Stimulated activated CD8-positive, alpha-beta memory T cell treated with anti-CD3 and anti-CD28 coated beads, Interleukin-2, amount 100 ng/mL, for 1 hour (primary cell): ENCODE results near the gene NPIPB6.

Source experiments
- DNase-seq, 2 donors: peaks; one replicate each; pipeline ENCODE4 v3.0.0-alpha.2; 2020; ENCODE audit warnings: low read depth in 2 of 2

The NPIPB6 gene

DNA sequence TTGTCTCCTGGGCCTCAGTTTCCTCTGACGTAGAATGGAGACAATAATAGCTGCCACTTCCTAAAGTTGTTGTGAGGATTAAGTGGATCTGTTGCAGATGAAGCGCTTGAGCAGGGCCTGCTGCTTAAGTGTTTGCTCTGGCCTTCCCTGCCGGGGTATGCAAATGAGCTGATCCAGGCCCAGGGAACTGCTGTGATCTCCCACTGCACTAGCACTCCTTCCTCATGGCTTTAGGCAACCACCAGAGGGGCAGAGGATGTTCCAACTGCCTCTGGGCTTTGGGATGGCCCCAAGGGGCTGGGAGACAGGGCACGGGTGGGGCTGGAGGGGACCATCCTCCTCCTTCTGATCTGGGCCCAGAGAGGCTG lies 64.8 kb downstream of the NPIPB6 start:
- DNase-seq, result no peak

GRCh38 chr16:28297784-28298510 lies 65.4 kb downstream of the NPIPB6 start:
- DNase-seq, result no peak

- DNase-seq, result no peak
These were observed 66.0 kb downstream of the NPIPB6 start for GRCh38 chr16:28297308-28297707.

DNA sequence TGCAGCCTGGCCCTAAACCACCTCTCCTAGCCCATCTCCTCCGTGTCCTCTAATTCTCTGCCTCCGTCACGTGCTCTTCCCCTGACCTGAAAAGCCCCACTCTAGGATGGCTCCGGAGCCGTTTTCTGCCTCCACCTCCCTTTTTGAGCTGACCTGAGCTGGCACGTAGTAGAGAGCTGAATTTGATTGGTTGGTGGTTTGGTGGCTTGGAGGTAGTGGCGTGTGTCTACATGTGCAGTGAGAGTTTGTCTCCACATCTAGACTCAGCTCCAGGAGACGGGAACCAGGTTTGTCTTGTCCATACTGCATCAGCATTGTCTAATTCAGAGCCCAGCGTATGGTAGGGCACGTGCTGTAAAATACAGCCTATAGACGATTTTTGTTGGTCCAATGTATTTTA lies 68.0 kb downstream of the NPIPB6 start:
- DNase-seq, result no peak

DNA sequence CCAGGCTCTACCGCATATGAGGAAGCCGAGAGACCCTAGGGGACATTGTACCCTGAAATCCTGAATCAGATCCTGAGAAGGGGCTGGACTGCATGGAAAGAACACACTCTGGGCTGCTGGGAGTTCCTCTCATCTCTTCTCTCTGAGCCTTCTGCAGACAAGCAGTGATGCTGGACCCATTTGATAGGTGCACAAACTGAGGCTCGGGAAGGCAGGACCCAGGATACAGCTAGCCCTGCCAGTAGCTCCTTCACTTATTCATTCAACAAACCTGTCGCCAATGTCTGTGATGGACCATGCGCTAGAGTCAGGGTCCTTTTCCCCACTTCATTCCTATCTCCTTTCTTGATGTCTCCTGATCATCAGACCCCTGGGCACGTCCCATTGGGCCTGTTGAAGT lies 69.1 kb downstream of the NPIPB6 start:
- no peak for DNase-seq

DNA sequence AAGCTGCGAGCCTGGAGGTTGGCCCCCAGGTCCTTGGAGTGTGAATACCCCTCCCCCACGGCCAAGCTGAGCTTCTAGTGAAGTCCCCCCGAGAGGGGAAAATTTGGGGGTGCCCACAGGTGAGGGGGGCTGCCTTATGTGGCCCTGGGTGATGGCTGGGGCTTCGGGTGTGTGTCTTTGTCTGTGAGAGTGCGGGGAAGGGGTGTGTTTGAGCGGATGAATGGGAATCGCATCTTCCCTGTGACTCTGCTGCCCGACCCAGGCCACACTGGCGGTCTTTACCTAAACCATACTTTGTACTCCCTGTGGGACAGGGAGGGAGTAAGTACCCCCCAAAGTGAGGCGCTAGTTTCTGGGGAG lies 69.7 kb downstream of the NPIPB6 start:
- no peak for DNase-seq

DNA sequence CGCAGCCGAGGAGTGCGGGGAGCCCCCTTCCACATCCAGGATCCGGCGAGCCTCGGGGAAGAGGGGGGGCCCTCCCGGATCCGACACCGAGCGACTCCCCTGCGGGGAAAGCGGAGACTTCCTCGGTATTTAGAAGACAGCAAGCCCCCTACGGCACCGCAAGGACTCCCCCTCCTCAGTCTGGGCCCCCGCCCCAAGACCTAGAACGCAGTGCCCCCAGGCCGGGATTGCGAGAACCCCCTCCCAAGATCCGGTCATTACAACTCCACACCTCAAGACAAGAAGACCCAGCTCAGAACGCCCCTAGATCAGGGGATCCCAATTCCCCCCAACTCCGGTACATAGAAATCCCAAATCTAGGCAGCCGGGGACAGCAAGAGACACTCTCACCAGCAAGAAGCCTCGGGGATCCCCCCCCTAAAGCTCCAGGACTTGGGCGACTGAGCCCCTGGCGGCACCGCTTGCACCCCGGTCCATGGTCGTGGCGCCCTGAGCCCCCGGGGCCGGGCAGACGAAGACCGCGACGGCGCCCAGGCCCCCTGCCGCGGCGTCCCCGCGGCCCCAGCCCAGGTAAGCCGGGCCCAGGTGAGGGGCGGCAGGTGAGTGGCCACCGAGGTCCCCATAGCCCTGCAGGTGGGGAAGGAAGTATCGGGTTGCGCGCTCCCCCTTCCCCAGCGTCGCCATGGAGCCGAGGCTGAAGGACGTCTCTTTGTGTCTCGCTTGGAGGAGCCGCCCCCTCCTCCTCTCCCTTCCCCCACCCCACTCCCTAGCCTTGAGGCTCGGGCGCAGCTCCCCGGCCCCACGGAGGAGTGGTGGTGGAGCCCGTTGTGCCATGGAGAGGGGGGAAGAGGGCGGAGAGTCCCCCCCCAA lies 70.3 kb downstream of the NPIPB6 start:
- DNase-seq, result no peak
